K562 (cell line): Measurements from ENCODE around the gene TMEM132D. TPM values are rescaled to one million over a fixed set of nuclear protein-coding genes. Genes with fewer than 3 reads are reported as not detected.
A peak's percentile ranks its signal among the peaks of the same experiment; 100 is the strongest.

ENCODE experiments used
- ATAC-seq: fragments of 200-7000 bp; cut with Tn5 transposase; 3 replicates; pipeline ENCODE4 v1.9.1; 2020; ENCODE audit warnings: moderate library complexity
- BruUV-seq: library from RNA; stranded (reverse); fragments of 400-500 nt; replicated peaks from 2 replicates; lab custom pipeline; 2021; lab: Mats Ljungman, UMichigan
- CTCF ChIA-PET: fragments of 300-600 bp; formaldehyde crosslinking; extraction: SDS; loops from one replicate; lab custom pipeline; 2021; ENCODE audit warnings: low intra/inter-chr PET ratio; lab: Yijun Ruan, JAX
- POLR2A ChIA-PET: fragments of 300-600, 350-650 bp; sonication (Branson Sonifier 250); formaldehyde crosslinking; extraction: SDS; loops from one replicate; lab custom pipeline; 2021; ENCODE audit warnings: antibody characterized with exemption, inconsistent platforms; lab: Yijun Ruan, JAX
- DNase-seq, 4 experiments: peaks; one replicate each; pipeline versions ENCODE4 v3.0.0 to v3.0.0-alpha.2; 2011 to 2018; ENCODE audit warnings: low spot score in 3 of 4, mixed read lengths in 3 of 4; ENCODE audit errors: extremely low read depth in 1 of 4
- FAIRE-seq: peaks from 2 replicates; lab custom pipeline; 2011; peaks lifted over from hg19 to GRCh38; lab: Jason Lieb, UNC
- H2AFZ ChIP-seq: 2 replicates; pipeline ENCODE4 v1.6.0; 2011; ENCODE audit warnings: low read depth, low read length, control low read depth, inconsistent platforms
- H3K27ac ChIP-seq: fragments of 200-600 bp; 3 replicates; pipeline ENCODE4 v1.8.0; 2011; ENCODE audit warnings: low read depth, mild to moderate bottlenecking, control low read depth, inconsistent platforms, low read length, moderate library complexity, mixed read lengths; ENCODE audit errors: extremely low read depth
- H3K27me3 ChIP-seq, 2 experiments: fragments of 300-600 bp in 1 of 2; 2 replicates in 1 of 2; 3 replicates in 1 of 2; pipeline versions ENCODE4 v1.6.0 to v1.8.0; 2011; ENCODE audit warnings: inconsistent platforms in 2 of 2, low read length in 2 of 2, mild to moderate bottlenecking in 1 of 2, mixed read lengths in 1 of 2, moderate library complexity in 1 of 2; ENCODE audit not compliant: control insufficient read depth in 2 of 2, insufficient read depth in 2 of 2
- H3K36me3 ChIP-seq: fragments of 300-600 bp; 3 replicates; pipeline ENCODE4 v1.8.0; 2011; ENCODE audit warnings: mild to moderate bottlenecking, low read length, inconsistent platforms; ENCODE audit not compliant: control insufficient read depth, insufficient read depth
- H3K4me1 ChIP-seq, 2 experiments: fragments of 200-600 bp in 1 of 2; replicated peaks in 1 of 2; 2 replicates in 1 of 2; 3 replicates in 1 of 2; pipeline versions ENCODE4 v1.5.1 to v1.8.0; 2011; ENCODE audit warnings: inconsistent platforms in 2 of 2, low read length in 2 of 2, mild to moderate bottlenecking in 1 of 2, mixed read lengths in 1 of 2, moderate library complexity in 1 of 2; ENCODE audit not compliant: control insufficient read depth in 2 of 2, insufficient read depth in 2 of 2
- H3K4me2 ChIP-seq: 2 replicates; pipeline ENCODE4 v1.6.1; 2011; ENCODE audit warnings: low read length, control low read depth, inconsistent platforms, mixed read lengths; ENCODE audit not compliant: insufficient read depth
- H3K4me3 ChIP-seq: fragments of 200-600 bp; sonication (generic), shearing (Covaris generic); 2 replicates; pipeline ENCODE4 v1.5.1; 2016; ENCODE audit warnings: control low read depth, inconsistent platforms
- H3K79me2 ChIP-seq: fragments of 200-600 bp; 3 replicates; pipeline ENCODE4 v1.8.0; 2011; ENCODE audit warnings: low read length, inconsistent platforms; ENCODE audit not compliant: control insufficient read depth, insufficient read depth
- H3K9ac ChIP-seq, 2 experiments: 2 replicates each; pipeline versions ENCODE4 v1.6.0 to v1.6.1; 2011; ENCODE audit warnings: low read depth in 2 of 2, low read length in 2 of 2, control low read depth in 1 of 2, inconsistent platforms in 1 of 2, mild to moderate bottlenecking in 1 of 2, mixed read lengths in 1 of 2; ENCODE audit not compliant: insufficient read depth in 1 of 2
- H3K9me1 ChIP-seq: one replicate; pipeline ENCODE4 v1.6.0; 2011; ENCODE audit warnings: inconsistent platforms, mild to moderate bottlenecking, low read length, moderate library complexity; ENCODE audit not compliant: control insufficient read depth, insufficient read depth
- H3K9me3 ChIP-seq: replicated peaks from 2 replicates; pipeline ENCODE4 v1.5.1; 2011; ENCODE audit warnings: low read depth, low read length, inconsistent platforms; ENCODE audit not compliant: control insufficient read depth, insufficient read depth
- H4K20me1 ChIP-seq: replicated peaks from 2 replicates; pipeline ENCODE4 v1.6.1; 2011; ENCODE audit warnings: low read length, inconsistent platforms, mixed read lengths; ENCODE audit not compliant: control insufficient read depth, insufficient read depth
- ATF1 ChIP-seq, 2 experiments: fragments of 450-650 bp in 1 of 2; IDR thresholded peaks; 2 replicates each; pipeline ENCODE4 v1.6.1; 2016; ENCODE audit warnings: missing compliant biosample characterization in 1 of 2, missing genetic modification characterization in 1 of 2
- KDM5B ChIP-seq: fragments of 200-600 bp; sonication (generic); IDR thresholded peaks from 2 replicates; pipeline ENCODE4 v1.6.1; 2012; ENCODE audit warnings: low read depth, mild to moderate bottlenecking, moderate library complexity, low read length, control low read depth, inconsistent platforms; ENCODE audit not compliant: insufficient replicate concordance
- OTX1 ChIP-seq: fragments of 450-650 bp; formaldehyde crosslinking; IDR thresholded peaks from 2 replicates; pipeline ENCODE4 v1.4.0; 2022; ENCODE audit warnings: mild to moderate bottlenecking
- SIN3B ChIP-seq: fragments of 450-650 bp; IDR thresholded peaks from 2 replicates; pipeline ENCODE4 v1.6.1; 2017; ENCODE audit warnings: low read depth, mild to moderate bottlenecking, moderate library complexity
- SMARCA5 ChIP-seq: fragments of 450-650 bp; IDR thresholded peaks from 2 replicates; pipeline ENCODE4 v1.6.1; 2016
- ZNF316 ChIP-seq: fragments of 450-650 bp; IDR thresholded peaks from 2 replicates; pipeline ENCODE4 v1.6.1; 2016
- WGBS: fragments of 100-300 bp; shearing (Covaris generic); methylation state at CpG from one replicate; pipeline ENCODE4 v1.1.6; 2016; ENCODE audit warnings: low coverage, mixed read lengths; ENCODE audit not compliant: insufficient coverage; ENCODE audit errors: missing lambda C conversion rate; 5-methylcytosine and 5-hydroxymethylcytosine counted together
- in situ Hi-C: fragments of 300-500 bp; cut with MboI; formaldehyde crosslinking; loops from 4 replicates; pipeline ENCODE4 v1.15.0; 2018; ENCODE audit warnings: inconsistent platforms, mixed read lengths
- intact Hi-C: fragments of 100-400 bp; cut with micrococcal nuclease; formaldehyde crosslinking; loops from 2 replicates; pipeline ENCODE4 v1.14.2; 2022
- polyA plus RNA-seq, 8 experiments: library from polyadenylated mRNA; depleted of rRNA in 4 of 8; stranded (reverse) in 5 of 8; unstranded in 3 of 8; fragments of >200 nt; fragmentation: Nextera tagmentation in 2 of 8; fragmentation: Illumina TruSeq in 1 of 8; extraction: Ambion mirVana in 2 of 8; extraction: Trizol in 1 of 8; gene quantifications; 2 replicates each; pipeline versions ENCODE4 v1.2.1 to v1.2.3, GENCODE V29; 2011 to 2014; ENCODE audit warnings: inconsistent platforms in 1 of 8, missing spikeins in 1 of 8
- total RNA-seq, 7 experiments: library from RNA; depleted of rRNA in 6 of 7; stranded (reverse); fragments of >200 nt in 6 of 7; fragmentation: Illumina TruSeq in 2 of 7; extraction: Trizol in 2 of 7; gene quantifications; 2 replicates each; pipeline versions ENCODE4 v1.2.1 to v1.2.3, GENCODE V29; 2011 to 2021; ENCODE audit warnings: low replicate concordance in 1 of 7
- TF ChIP-seq, protein P1 (sequence below): sonication (generic); formaldehyde crosslinking; IDR thresholded peaks from 2 replicates; pipeline ENCODE4 v1.8.0; 2023; ENCODE audit warnings: mild to moderate bottlenecking, missing genetic modification reagents
- TF ChIP-seq, protein P2 (sequence below), 2 experiments: fragments of 450-650 bp in 1 of 2; sonication (generic) in 1 of 2; formaldehyde crosslinking in 1 of 2; IDR thresholded peaks in 1 of 2; conservative IDR thresholded peaks in 1 of 2; 2 replicates each; pipeline versions ENCODE4 v1.6.1 to v1.8.1; 2016 to 2023; ENCODE audit warnings: mild to moderate bottlenecking in 2 of 2, moderate library complexity in 2 of 2, inconsistent platforms in 1 of 2, missing genetic modification reagents in 1 of 2

The TMEM132D gene
- total and polyA plus RNA-seq, 9 of the 15 experiments (the other 6 are each of a cell fraction or from before 2014, with no cell fraction given) = not detected

DNA sequence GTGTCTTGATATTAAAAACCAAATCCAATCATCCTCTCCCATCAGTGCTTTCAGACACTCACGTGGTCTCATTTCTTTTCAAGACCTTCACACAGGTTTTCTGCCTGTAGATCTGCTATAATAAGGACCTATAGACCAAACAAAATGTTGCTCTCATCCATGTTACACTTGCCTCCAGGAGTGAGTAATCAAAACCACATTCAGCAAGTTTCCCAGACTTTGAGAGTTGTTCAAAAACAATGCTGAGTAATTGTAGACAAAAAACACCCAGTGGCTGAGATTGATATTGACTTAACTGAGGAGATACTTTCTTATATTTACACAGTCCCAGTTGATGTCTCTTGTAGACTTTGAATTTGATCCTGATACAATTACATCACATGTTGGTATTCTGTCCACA lies 383.1 kb downstream of the TMEM132D start (continued):
- no peak for TF ChIP-seq SIN3B

DNA sequence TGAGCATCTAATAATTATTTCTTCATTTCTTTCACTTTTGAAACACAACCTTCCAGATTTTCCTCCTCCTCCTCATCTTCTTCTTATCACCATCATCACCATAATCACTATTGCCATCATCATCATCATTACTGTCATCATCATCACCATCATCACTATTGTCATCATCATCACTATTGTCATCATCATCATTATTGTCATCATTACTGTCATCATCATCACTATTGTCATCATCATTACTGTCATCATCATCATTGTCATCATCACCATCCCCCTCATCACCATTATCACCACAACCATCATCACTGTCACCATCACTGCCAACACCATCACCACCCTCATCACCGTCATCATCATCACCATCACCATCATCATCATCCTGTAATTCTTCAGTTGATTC lies 400.0 kb downstream of the TMEM132D start:
- peak; percentile 26 for FAIRE-seq
- H3K4me1 ChIP-seq = no peaks in the 10 kb centered on the region
- CTCF ChIA-PET = no interaction called here

More for the DNA sequence above, 400.0 kb downstream of the TMEM132D start:
- H3K27ac ChIP-seq = no peak overlapping the region
- H3K9me1 ChIP-seq = no peaks in the 10 kb centered on the region
- no peaks in the 10 kb centered on the region for H4K20me1 ChIP-seq
- no peaks in the 10 kb centered on the region for H3K9me3 ChIP-seq
- intact Hi-C loops = no loop called here
- POLR2A ChIA-PET = no interaction called here
- TF ChIP-seq, protein P1, sequence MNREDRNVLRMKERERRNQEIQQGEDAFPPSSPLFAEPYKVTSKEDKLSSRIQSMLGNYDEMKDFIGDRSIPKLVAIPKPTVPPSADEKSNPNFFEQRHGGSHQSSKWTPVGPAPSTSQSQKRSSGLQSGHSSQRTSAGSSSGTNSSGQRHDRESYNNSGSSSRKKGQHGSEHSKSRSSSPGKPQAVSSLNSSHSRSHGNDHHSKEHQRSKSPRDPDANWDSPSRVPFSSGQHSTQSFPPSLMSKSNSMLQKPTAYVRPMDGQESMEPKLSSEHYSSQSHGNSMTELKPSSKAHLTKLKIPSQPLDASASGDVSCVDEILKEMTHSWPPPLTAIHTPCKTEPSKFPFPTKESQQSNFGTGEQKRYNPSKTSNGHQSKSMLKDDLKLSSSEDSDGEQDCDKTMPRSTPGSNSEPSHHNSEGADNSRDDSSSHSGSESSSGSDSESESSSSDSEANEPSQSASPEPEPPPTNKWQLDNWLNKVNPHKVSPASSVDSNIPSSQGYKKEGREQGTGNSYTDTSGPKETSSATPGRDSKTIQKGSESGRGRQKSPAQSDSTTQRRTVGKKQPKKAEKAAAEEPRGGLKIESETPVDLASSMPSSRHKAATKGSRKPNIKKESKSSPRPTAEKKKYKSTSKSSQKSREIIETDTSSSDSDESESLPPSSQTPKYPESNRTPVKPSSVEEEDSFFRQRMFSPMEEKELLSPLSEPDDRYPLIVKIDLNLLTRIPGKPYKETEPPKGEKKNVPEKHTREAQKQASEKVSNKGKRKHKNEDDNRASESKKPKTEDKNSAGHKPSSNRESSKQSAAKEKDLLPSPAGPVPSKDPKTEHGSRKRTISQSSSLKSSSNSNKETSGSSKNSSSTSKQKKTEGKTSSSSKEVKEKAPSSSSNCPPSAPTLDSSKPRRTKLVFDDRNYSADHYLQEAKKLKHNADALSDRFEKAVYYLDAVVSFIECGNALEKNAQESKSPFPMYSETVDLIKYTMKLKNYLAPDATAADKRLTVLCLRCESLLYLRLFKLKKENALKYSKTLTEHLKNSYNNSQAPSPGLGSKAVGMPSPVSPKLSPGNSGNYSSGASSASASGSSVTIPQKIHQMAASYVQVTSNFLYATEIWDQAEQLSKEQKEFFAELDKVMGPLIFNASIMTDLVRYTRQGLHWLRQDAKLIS = no peak
- TF ChIP-seq SMARCA5 (no peak), ZNF316 (peak; percentile 38), KDM5B (no peak), ATF1 (CRISPR knock-in tag; IDR thresholded peaks at IDR 0.05) (no peak), ATF1 (tag; IDR thresholded peaks at IDR 0.05) (peak; percentile 66), OTX1 (CRISPR knock-in tag) (no peak)
- TF ChIP-seq, protein P2, sequence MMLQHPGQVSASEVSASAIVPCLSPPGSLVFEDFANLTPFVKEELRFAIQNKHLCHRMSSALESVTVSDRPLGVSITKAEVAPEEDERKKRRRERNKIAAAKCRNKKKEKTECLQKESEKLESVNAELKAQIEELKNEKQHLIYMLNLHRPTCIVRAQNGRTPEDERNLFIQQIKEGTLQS (IDR thresholded peaks at IDR 0.05) = peak; percentile 28; the same call in 1 of the 2 replicates
- TF ChIP-seq, protein P2 (CRISPR knock-in tag; conservative IDR thresholded peaks at IDR 0.05) = no peak
- H3K4me3 ChIP-seq = no peak overlapping the region
- 0% methylated on average over 1 of the region's 1 CpG for WGBS
- in situ Hi-C loops = no loop called here
- no peak overlapping the region for H2AFZ ChIP-seq
- no peaks in the 10 kb centered on the region for H3K27me3 ChIP-seq
- ATAC-seq (no peak), DNase-seq (no peak)
- no peaks in the 10 kb centered on the region for H3K79me2 ChIP-seq
- no TSS peak for BruUV-seq
- no peak overlapping the region for H3K9ac ChIP-seq
- H3K4me2 ChIP-seq = no peak overlapping the region
- H3K36me3 ChIP-seq = no peaks in the 10 kb centered on the region
